ENCODE results near the gene PNLIP.

DNA sequence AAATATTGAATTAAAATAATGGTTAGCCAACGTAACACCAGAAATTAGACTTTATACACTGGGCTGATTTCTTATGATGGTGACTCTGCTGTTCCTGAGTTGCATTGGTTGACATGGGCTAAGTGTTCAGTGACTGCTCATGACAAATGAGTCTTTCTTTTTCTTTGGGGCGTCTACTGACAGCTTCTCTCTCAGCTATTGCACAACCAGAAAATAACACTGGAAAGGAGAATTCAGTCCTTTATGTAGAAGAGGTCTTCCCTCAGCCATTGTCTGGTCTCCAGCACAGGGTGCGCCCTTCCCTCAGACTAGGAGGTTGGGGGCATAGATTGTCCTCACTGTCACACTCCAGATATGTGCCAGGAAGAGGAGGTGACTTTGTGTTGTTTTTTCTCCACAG, 21.6 kb downstream of the PNLIP start:
- TF ChIP-seq, protein P1, sequence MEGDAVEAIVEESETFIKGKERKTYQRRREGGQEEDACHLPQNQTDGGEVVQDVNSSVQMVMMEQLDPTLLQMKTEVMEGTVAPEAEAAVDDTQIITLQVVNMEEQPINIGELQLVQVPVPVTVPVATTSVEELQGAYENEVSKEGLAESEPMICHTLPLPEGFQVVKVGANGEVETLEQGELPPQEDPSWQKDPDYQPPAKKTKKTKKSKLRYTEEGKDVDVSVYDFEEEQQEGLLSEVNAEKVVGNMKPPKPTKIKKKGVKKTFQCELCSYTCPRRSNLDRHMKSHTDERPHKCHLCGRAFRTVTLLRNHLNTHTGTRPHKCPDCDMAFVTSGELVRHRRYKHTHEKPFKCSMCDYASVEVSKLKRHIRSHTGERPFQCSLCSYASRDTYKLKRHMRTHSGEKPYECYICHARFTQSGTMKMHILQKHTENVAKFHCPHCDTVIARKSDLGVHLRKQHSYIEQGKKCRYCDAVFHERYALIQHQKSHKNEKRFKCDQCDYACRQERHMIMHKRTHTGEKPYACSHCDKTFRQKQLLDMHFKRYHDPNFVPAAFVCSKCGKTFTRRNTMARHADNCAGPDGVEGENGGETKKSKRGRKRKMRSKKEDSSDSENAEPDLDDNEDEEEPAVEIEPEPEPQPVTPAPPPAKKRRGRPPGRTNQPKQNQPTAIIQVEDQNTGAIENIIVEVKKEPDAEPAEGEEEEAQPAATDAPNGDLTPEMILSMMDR (IDR thresholded peaks at IDR 0.05) = no peak
- no peak for TF ChIP-seq POLR2A (IDR thresholded peaks at IDR 0.05)
